ENCODE results near the gene INTS7.

GRCh38 chr1:211894312-211894711 lies 141.0 kb downstream of the INTS7 start:
- TF ChIP-seq, protein P1, sequence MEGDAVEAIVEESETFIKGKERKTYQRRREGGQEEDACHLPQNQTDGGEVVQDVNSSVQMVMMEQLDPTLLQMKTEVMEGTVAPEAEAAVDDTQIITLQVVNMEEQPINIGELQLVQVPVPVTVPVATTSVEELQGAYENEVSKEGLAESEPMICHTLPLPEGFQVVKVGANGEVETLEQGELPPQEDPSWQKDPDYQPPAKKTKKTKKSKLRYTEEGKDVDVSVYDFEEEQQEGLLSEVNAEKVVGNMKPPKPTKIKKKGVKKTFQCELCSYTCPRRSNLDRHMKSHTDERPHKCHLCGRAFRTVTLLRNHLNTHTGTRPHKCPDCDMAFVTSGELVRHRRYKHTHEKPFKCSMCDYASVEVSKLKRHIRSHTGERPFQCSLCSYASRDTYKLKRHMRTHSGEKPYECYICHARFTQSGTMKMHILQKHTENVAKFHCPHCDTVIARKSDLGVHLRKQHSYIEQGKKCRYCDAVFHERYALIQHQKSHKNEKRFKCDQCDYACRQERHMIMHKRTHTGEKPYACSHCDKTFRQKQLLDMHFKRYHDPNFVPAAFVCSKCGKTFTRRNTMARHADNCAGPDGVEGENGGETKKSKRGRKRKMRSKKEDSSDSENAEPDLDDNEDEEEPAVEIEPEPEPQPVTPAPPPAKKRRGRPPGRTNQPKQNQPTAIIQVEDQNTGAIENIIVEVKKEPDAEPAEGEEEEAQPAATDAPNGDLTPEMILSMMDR (IDR thresholded peaks at IDR 0.05): no peak
- TF ChIP-seq POLR2A (IDR thresholded peaks at IDR 0.05) (no peak), POLR2AphosphoS5 (IDR thresholded peaks at IDR 0.05) (no peak)

Measured in sigmoid colon (tissue), 4 donors.